Spinal cord (tissue), 10 donors: ENCODE data around the gene CACNG4. TPM values are rescaled to one million over a fixed set of nuclear protein-coding genes. Genes with fewer than 3 reads are reported as not detected.

Experiments
- DNase-seq, 6 donors: peaks; one replicate each; pipeline versions ENCODE4 v3.0.0 to v3.0.0-alpha.2; 2013 to 2015; ENCODE audit warnings: low spot score in 6 of 6, low read depth in 4 of 6
- H3K27ac ChIP-seq: one replicate; pipeline ENCODE4 v1.5.1; 2013; ENCODE audit warnings: low read depth, low read length, control low read depth
- H3K27me3 ChIP-seq: one replicate; pipeline ENCODE4 v1.6.1; 2013; ENCODE audit warnings: low read length; ENCODE audit not compliant: control insufficient read depth, insufficient read depth
- H3K36me3 ChIP-seq: one replicate; pipeline ENCODE4 v1.6.1; 2013; ENCODE audit warnings: low read length; ENCODE audit not compliant: control insufficient read depth, insufficient read depth
- H3K4me1 ChIP-seq: one replicate; pipeline ENCODE4 v1.6.1; 2013; ENCODE audit warnings: low read length; ENCODE audit not compliant: control insufficient read depth, insufficient read depth
- H3K4me3 ChIP-seq: one replicate; pipeline ENCODE4 v1.5.1; 2013; ENCODE audit warnings: low read depth, low read length, control low read depth
- H3K9me3 ChIP-seq: one replicate; pipeline ENCODE4 v1.6.1; 2013; ENCODE audit warnings: low read length; ENCODE audit not compliant: control insufficient read depth, insufficient read depth
- WGBS: methylation state at CpG from one replicate; pipeline ENCODE4 v1.1.5; 2013; ENCODE audit warnings: missing lambda C conversion rate; ENCODE audit not compliant: insufficient coverage; 5-methylcytosine and 5-hydroxymethylcytosine counted together
- polyA plus RNA-seq, 2 donors: library from polyadenylated mRNA; unstranded; fragments of 120-200 nt; gene quantifications; one replicate each; pipeline ENCODE4 v1.2.1, GENCODE V29; 2013; ENCODE audit not compliant: insufficient read length in 2 of 2
- total RNA-seq, 2 donors: library from RNA; depleted of rRNA in 1 of 2; stranded (reverse); fragments of 120-200 nt in 1 of 2; fragments of >200 nt in 1 of 2; gene quantifications; one replicate each; pipeline versions ENCODE4 v1.2.3 to v1.2.4, GENCODE V29; 2013 to 2014
- donor health status: healthy.

The CACNG4 gene
- total and polyA plus RNA-seq, 4 donors = 19.7 to 161 (median 86.1) TPM

DNA sequence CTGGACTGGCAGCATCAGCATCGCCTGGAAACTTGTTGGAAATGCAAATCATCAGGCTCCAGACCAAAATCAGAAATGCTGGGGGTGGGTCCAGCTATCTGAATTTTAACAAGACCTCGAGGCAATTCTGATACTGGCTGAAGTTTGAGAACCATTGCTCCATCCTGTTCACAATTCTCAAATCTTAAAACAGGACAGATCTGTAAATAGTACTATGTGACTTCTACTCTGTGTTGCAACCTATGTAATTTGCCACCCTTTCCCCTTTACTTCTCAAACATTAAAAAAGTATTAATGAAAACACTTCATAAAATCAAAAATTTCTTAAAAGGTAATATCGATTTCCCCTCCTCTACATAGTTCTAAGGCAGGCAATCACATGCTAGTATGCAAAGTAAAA is 108.4 kb downstream of the CACNG4 start:
- H3K36me3 ChIP-seq = no peaks in the 10 kb centered on the region
- no peak for DNase-seq
- WGBS = 100% methylated on average over 1 of the region's 3 CpGs
- no peak overlapping the region for H3K27ac ChIP-seq
- no peaks in the 10 kb centered on the region for H3K4me1 ChIP-seq
- no peaks in the 10 kb centered on the region for H3K27me3 ChIP-seq
- H3K9me3 ChIP-seq = no peaks in the 10 kb centered on the region
- no peak overlapping the region for H3K4me3 ChIP-seq

DNA sequence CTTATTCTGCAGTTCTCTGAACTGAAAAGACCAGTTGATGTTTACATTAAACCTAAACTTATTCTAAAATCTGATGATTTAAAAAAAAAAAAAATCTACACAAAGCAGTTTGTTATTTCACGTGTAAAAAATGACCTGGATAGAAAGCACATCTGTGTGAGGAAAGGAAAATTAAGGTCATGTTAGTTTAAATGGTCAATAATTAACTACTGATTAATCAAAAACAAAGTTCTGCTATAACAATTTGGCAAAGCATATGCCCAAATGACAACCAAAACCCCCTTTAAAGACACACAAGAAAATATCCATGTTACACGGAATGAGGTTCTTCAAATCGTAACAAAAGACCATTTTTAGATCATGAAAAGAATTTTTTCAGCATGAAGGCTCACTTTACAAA is 110.3 kb downstream of the CACNG4 start:
- Histone ChIP-seq H3K27me3 (no peaks in the 10 kb centered on the region), H3K36me3 (peaks cover 4% of the 10 kb centered on the region), H3K4me3 (no peak overlapping the region), H3K27ac (no peak overlapping the region), H3K9me3 (no peaks in the 10 kb centered on the region), H3K4me1 (no peaks in the 10 kb centered on the region)
- DNase-seq = no peak
- no CpG with 5 or more reads among the region's 3 CpGs for WGBS

DNA sequence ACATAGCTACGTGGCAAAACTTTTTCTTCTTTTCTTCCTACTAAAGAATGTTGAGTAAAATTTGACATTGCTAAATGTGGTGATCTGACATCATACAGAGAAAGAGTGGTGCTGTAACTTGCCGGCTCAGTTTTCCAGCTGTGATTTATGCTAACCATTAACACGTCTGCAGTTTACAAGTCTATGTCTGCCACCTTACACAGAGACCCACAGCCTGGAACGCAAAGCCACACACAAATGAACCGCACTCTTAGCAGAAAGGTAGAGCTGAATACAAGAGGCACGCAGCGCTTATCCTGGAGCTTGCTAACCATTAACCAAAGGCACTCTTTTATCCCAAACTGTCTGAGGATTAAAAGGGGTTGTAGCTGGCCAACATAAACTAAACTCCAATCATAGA is 111.8 kb downstream of the CACNG4 start:
- H3K27me3 ChIP-seq = no peaks in the 10 kb centered on the region
- peaks cover 4% of the 10 kb centered on the region for H3K36me3 ChIP-seq
- H3K4me1 ChIP-seq = no peaks in the 10 kb centered on the region
- no peak overlapping the region for H3K4me3 ChIP-seq
- WGBS = 23% methylated on average over 3 of the region's 7 CpGs
- DNase-seq = peak in 1 of 6 donors; percentile 27
- no peaks in the 10 kb centered on the region for H3K9me3 ChIP-seq
- no peak overlapping the region for H3K27ac ChIP-seq

DNA sequence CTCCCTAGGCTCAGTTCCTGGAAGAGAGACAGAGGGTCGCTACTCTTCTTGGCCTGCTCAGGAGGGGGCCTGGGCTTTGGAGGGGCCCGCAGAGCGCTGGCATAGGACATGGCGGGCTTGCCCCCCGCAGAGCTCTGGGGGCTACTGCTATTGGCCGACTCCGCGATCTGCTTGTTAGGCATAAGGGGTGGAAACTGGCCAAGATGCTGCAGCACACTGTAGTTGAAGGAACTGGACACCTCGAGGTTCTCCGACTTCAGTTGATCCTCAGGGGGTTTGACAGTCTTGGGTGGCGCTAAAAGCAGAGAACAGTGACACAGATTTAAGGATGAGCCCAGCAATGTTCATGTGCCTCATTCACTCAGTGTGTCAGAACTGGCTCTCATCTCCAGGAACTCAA is 113.8 kb downstream of the CACNG4 start:
- H3K4me3 ChIP-seq = no peak overlapping the region
- H3K36me3 ChIP-seq = peaks cover 4% of the 10 kb centered on the region
- no peaks in the 10 kb centered on the region for H3K9me3 ChIP-seq
- no peak overlapping the region for H3K27ac ChIP-seq
- WGBS = 97% methylated on average over 7 of the region's 11 CpGs
- H3K4me1 ChIP-seq = no peaks in the 10 kb centered on the region
- DNase-seq = no peak
- no peaks in the 10 kb centered on the region for H3K27me3 ChIP-seq

DNA sequence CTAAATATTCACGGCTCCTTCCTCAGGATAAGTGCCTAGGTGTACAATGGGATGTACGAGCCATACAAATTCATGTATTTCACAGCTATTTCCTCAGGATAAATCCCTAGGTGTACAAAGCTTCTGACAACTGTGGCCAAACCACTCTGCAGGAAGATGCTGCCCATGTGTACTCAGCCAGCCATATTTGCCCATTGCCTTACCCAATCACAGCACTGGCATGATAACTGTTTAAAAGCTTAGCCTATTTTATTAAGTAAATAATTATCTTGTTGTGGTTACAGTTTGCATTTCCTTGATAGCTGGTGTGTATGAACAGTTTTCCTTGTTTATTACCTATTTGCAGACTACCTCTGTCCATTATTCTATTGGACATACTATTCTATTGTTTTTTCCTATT is 115.0 kb downstream of the CACNG4 start:
- peaks cover 4% of the 10 kb centered on the region for H3K36me3 ChIP-seq
- H3K4me1 ChIP-seq = no peaks in the 10 kb centered on the region
- no peak for DNase-seq
- WGBS = 100% methylated on average over 2 of the region's 2 CpGs
- no peaks in the 10 kb centered on the region for H3K27me3 ChIP-seq
- H3K9me3 ChIP-seq = no peaks in the 10 kb centered on the region
- H3K4me3 ChIP-seq = no peak overlapping the region
- no peak overlapping the region for H3K27ac ChIP-seq

DNA sequence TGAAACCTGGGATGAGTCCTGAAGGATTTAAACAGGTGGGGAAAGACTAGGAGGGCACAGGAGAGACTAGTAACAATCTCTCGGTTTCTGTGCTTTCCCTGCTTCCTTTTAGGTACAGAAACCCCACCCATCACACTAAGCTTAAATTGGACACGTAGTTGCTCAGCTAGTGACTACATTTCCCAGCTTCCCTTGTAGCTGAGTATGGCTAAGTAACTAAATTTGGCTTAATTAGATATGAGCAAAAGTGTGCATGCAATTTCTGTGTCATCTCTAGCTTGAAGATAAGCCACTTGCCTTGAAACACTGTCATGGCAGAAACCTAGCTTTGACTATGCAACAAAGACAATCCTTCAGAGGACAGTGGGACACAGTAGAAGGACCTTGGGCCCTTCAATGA is 116.3 kb downstream of the CACNG4 start:
- DNase-seq = no peak
- no peaks in the 10 kb centered on the region for H3K9me3 ChIP-seq
- no peaks in the 10 kb centered on the region for H3K27me3 ChIP-seq
- H3K4me3 ChIP-seq = no peak overlapping the region
- peaks cover 4% of the 10 kb centered on the region for H3K36me3 ChIP-seq
- H3K27ac ChIP-seq = no peak overlapping the region
- H3K4me1 ChIP-seq = no peaks in the 10 kb centered on the region
- WGBS = no CpG with 5 or more reads among the region's 2 CpGs

DNA sequence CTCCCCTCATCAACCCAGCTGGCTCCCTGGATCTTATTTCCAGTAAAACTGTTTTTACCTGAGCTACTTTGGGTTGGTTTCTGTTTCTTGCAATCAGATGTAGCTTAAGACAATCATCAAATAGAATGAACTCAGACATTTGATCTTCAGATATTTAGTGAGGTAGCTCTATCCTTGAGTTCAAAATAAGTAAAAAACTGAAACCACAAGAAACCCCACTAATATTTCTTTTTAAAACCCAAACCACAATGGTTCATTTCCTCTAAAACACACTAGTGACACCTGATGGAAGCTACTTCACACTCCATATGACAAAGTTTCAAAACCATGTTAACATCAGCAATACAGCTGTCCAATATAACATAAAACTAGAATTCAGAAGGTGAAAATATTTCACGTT is 117.6 kb downstream of the CACNG4 start:
- H3K9me3 ChIP-seq = no peaks in the 10 kb centered on the region
- WGBS = no CpG with 5 or more reads among the region's 1 CpG
- no peaks in the 10 kb centered on the region for H3K4me1 ChIP-seq
- no peak overlapping the region for H3K27ac ChIP-seq
- H3K36me3 ChIP-seq = peaks cover 8% of the 10 kb centered on the region
- H3K4me3 ChIP-seq = no peak overlapping the region
- no peaks in the 10 kb centered on the region for H3K27me3 ChIP-seq
- DNase-seq = no peak

Other genes with a start within 250 kb of the CACNG4 start
- gene CACNG5, start 129.6 kb upstream of the CACNG4 start, total RNA-seq = 10 to 100 TPM in 1 of 2 donors, 1 to 10 TPM in 1; 1.7 to 12.2 TPM
- 1 to 10 TPM; 7.8 to 8.2 TPM for gene CACNG5, start 129.6 kb upstream of the CACNG4 start, polyA plus RNA-seq
- under 1 TPM; 0.20 to 0.28 TPM for gene CACNG1, start 79.8 kb downstream of the CACNG4 start, total RNA-seq
- 1 to 10 TPM; 1.6 to 2.4 TPM for gene CACNG1, start 79.8 kb downstream of the CACNG4 start, polyA plus RNA-seq